ENCODE results near the gene RNF151. TPM values are rescaled to one million over a fixed set of nuclear protein-coding genes. Genes with fewer than 3 reads are reported as not detected.

RNF151 gene
- total RNA-seq, 1 donor from 2014 or later = not detected

- no peak for DNase-seq
- peaks cover 7% of the 10 kb centered on the region for H3K36me3 Mint-ChIP-seq (ENCODE audit: low read depth)
- H3K27me3 Mint-ChIP-seq = peaks cover 3% of the 10 kb centered on the region
- H3K4me1 Mint-ChIP-seq = peaks cover 6% of the 10 kb centered on the region
- no peak overlapping the region for H3K27ac Mint-ChIP-seq
- H3K9me3 Mint-ChIP-seq = no peaks in the 10 kb centered on the region
- intact Hi-C loops (cut with micrococcal nuclease) = no loop called here
- no peak overlapping the region for H3K4me3 Mint-ChIP-seq
Measured at GRCh38 chr16:2013527-2013926, 46.9 kb downstream of the RNF151 start.

DNA sequence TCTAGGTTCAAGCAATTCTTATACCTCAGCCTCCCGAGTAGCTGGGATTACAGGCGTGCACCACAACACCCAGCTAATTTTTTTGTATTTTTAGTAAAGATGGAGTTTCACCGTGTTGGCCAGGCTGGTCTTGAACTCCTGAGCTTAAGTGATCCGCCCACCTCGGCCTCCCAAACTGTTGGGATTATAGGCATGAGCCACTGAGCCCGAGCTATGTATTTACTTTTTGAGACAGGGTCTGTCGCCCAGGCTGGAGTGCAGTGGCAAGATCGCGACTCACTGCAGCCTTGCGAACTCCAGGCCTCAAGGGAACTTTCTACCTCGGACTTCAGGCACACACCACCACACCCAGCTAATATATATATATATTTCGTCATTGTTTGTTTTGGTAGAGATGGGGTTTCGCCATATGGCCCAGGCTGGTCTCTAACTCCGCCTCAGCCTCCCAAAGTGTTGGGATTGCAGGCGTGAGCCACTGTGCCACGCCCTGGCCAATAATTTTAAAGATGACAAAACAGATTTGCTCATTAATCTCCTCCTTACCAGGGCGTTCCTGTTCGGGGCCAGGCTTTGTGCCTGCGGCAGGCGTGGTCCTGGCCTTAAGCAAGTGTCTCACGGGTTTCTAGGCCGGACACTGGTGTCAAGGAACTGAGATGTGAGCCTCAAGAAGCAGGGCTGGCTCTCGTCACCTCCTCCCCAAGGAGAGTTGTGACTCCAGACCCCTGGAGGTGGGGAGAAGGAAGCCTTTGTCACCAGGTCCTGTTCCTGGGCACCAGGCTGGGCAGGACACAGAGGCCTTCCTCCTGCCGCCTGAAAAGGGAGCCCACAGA is 48.7 kb downstream of the RNF151 start:
- no peak overlapping the region for H3K27ac Mint-ChIP-seq
- H3K36me3 Mint-ChIP-seq (ENCODE audit: low read depth) = peaks cover under 1% of the 10 kb centered on the region
- H3K4me1 Mint-ChIP-seq = peaks cover under 1% of the 10 kb centered on the region
- no peaks in the 10 kb centered on the region for H3K9me3 Mint-ChIP-seq
- H3K4me3 Mint-ChIP-seq = no peak overlapping the region
- intact Hi-C loops (cut with micrococcal nuclease) = no loop called here
- DNase-seq = no peak
- peaks cover 10% of the 10 kb centered on the region for H3K27me3 Mint-ChIP-seq

DNA sequence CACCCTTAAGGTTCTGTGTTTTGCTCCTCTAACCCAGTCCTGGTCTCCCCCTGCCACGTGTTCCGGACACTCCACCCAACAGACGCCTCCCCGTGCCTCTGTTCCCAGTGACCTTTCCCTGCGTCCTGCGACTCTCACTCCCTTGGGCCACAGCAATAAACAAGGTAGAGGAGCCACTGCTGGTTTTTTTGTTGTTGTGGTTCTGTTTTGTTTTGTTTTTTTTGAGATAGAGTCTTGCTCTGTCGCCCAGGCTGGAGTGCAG is 49.2 kb downstream of the RNF151 start:
- no peak overlapping the region for H3K4me3 Mint-ChIP-seq
- H3K9me3 Mint-ChIP-seq = no peaks in the 10 kb centered on the region
- no peaks in the 10 kb centered on the region for H3K36me3 Mint-ChIP-seq (ENCODE audit: low read depth)
- DNase-seq = no peak
- H3K27me3 Mint-ChIP-seq = peaks cover 14% of the 10 kb centered on the region
- no peak overlapping the region for H3K27ac Mint-ChIP-seq
- intact Hi-C loops (cut with micrococcal nuclease) = no loop called here
- H3K4me1 Mint-ChIP-seq = peaks cover 3% of the 10 kb centered on the region

DNA sequence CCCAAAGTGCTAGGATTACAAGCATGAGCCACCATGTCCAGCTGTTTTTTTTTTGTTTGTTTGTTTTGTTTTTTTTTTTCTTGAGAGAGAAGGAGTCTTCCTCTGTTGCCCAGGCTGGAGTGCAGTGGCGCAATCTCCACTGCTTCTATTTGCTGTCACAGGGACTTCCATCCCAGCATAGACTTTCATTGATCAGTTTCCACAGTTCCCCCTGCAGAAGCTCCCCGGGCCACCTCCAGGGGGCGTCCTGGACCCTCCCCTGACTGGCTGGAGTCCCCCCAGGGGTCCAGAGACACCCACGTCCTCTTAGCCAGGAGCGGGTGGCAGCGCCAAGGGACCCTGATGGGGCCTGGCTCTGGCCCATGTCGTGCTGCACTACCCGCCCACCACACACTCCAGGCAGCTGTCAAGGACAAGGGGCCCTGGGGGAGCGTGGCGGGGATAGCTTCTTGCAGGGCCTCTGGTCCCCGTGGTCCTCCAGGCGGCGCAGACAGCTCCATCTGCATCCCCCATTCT is 49.8 kb downstream of the RNF151 start:
- DNase-seq = peak; percentile 73
- Mint-ChIP-seq H3K4me3 (no peak overlapping the region), H3K27me3 (peaks cover 17% of the 10 kb centered on the region), H3K4me1 (peaks cover 3% of the 10 kb centered on the region), H3K27ac (no peak overlapping the region), H3K36me3 (ENCODE audit: low read depth) (no peaks in the 10 kb centered on the region), H3K9me3 (no peaks in the 10 kb centered on the region)
- intact Hi-C loops (cut with micrococcal nuclease) = no loop called here

Other genes starting within 250 kb of the RNF151 start
- 46.3 and 50.0 TPM in 2 replicates for gene NME3, start 195.3 kb upstream of the RNF151 start, total RNA-seq
- 28.2 and 30.0 TPM in 2 replicates for gene EME2, start 194.0 kb upstream of the RNF151 start, total RNA-seq
- 201 and 207 TPM in 2 replicates for gene MRPS34, start 193.7 kb upstream of the RNF151 start, total RNA-seq
- gene SPSB3, start 184.3 kb upstream of the RNF151 start, total RNA-seq = 24.6 and 24.9 TPM in 2 replicates
- 77.4 and 81.1 TPM in 2 replicates for gene NUBP2, start 183.9 kb upstream of the RNF151 start, total RNA-seq
- gene IGFALS, start 173.2 kb upstream of the RNF151 start, total RNA-seq = 0.12 TPM in 1 of 2 replicates, not detected in the other
- 50.3 and 57.7 TPM in 2 replicates for gene HAGH, start 140.0 kb upstream of the RNF151 start, total RNA-seq
- gene FAHD1, start 139.7 kb upstream of the RNF151 start, total RNA-seq = 20.2 and 21.7 TPM in 2 replicates
- gene MEIOB, start 94.7 kb upstream of the RNF151 start, total RNA-seq = not detected in 2 replicates
- not detected in 2 replicates for gene HS3ST6, start 48.4 kb upstream of the RNF151 start, total RNA-seq
- 22.8 and 23.0 TPM in 2 replicates for gene MSRB1, start 23.7 kb upstream of the RNF151 start, total RNA-seq
- gene RPL3L, start 12.2 kb upstream of the RNF151 start, total RNA-seq = 1.0 TPM in 1 of 2 replicates, not detected in the other
- gene NDUFB10, start 7.3 kb upstream of the RNF151 start, total RNA-seq = 136 and 141 TPM in 2 replicates
- 3,359 and 3,401 TPM in 2 replicates for gene RPS2, start 2.0 kb upstream of the RNF151 start, total RNA-seq
- gene TBL3, start 5.2 kb downstream of the RNF151 start, total RNA-seq = 81.4 and 87.5 TPM in 2 replicates
- gene NOXO1, start 14.6 kb downstream of the RNF151 start, total RNA-seq = 0.56 TPM in 1 of 2 replicates, not detected in the other
- gene GFER, start 17.3 kb downstream of the RNF151 start, total RNA-seq = 41.6 and 42.8 TPM in 2 replicates
- 18.1 and 20.2 TPM in 2 replicates for gene SYNGR3, start 23.1 kb downstream of the RNF151 start, total RNA-seq
- 93.9 and 99.0 TPM in 2 replicates for gene ZNF598, start 43.0 kb downstream of the RNF151 start, total RNA-seq
- gene NPW, start 52.9 kb downstream of the RNF151 start, total RNA-seq = 6.9 and 7.0 TPM in 2 replicates
- 1.3 and 1.8 TPM in 2 replicates for gene NHERF2, start 60.0 kb downstream of the RNF151 start, total RNA-seq
- gene NTHL1, start 81.0 kb downstream of the RNF151 start, total RNA-seq = 50.3 and 57.7 TPM in 2 replicates
- gene TSC2, start 81.1 kb downstream of the RNF151 start, total RNA-seq = 98.8 and 99.8 TPM in 2 replicates
- 91.4 and 93.3 TPM in 2 replicates for gene PKD1, start 169.0 kb downstream of the RNF151 start, total RNA-seq
- gene RAB26, start 181.8 kb downstream of the RNF151 start, total RNA-seq = 0.83 and 1.0 TPM in 2 replicates
- 68.7 and 80.3 TPM in 2 replicates for gene TRAF7, start 188.9 kb downstream of the RNF151 start, total RNA-seq
- 2.2 and 2.3 TPM in 2 replicates for gene CASKIN1, start 229.7 kb downstream of the RNF151 start, total RNA-seq
- 65.2 and 70.3 TPM in 2 replicates for gene MLST8, start 238.6 kb downstream of the RNF151 start, total RNA-seq
- gene BRICD5, start 244.0 kb downstream of the RNF151 start, total RNA-seq = 22.2 and 23.1 TPM in 2 replicates
- gene PGP, start 248.0 kb downstream of the RNF151 start, total RNA-seq = 38.7 and 38.9 TPM in 2 replicates

Data from activated CD4-positive, alpha-beta T cell treated with anti-CD3 and anti-CD28 coated beads, Interleukin-2, amount 10 ng/mL, durations not matched to agents 24 days and 14 days (primary cell).